Thyroid gland (tissue), 4 donors: ENCODE data around the gene RBCK1.
"Not testable (repeated sequence)": the region's sequence is repeated elsewhere in the genome, so short reads cannot be mapped to it uniquely, and the experiment has no call there.

ENCODE experiments used
- POLR2A ChIP-seq, 2 donors: fragments of 450-650 bp; IDR thresholded peaks; one replicate each; pipeline ENCODE4 v1.6.1; 2017; ENCODE audit warnings: antibody characterized with exemption in 2 of 2, mild to moderate bottlenecking in 2 of 2, moderate library complexity in 1 of 2
- TF ChIP-seq, protein P1 (sequence below), 6 experiments: fragments of 200-600 bp in 3 of 6; fragments of 450-650 bp in 3 of 6; sonication (generic) in 3 of 6; IDR thresholded peaks; one replicate each; pipeline ENCODE4 v1.5.1; 2016 to 2019; ENCODE audit warnings: antibody characterized with exemption in 6 of 6, mild to moderate bottlenecking in 2 of 6, inconsistent platforms in 1 of 6, moderate library complexity in 1 of 6

DNA sequence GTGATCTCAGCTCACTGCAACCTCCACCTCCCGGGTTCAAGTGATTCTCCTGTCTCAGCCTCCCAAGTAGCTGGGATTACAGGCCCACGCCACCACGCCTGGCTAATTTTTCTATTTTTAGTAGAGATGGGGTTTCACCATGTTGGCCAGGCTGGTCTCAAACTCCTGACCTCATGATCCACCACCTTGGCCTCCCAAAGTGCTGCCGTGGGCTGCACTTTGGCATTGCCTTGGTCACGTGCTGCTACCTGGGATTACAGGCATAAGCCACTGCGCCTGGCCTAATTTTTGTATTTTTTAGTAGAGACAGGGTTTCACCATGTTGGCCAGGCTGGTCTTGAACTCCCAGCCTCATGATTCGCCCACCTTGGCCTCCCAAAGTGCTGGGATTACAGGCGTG lies 21.5 kb upstream of the RBCK1 start:
- TF ChIP-seq, protein P1, sequence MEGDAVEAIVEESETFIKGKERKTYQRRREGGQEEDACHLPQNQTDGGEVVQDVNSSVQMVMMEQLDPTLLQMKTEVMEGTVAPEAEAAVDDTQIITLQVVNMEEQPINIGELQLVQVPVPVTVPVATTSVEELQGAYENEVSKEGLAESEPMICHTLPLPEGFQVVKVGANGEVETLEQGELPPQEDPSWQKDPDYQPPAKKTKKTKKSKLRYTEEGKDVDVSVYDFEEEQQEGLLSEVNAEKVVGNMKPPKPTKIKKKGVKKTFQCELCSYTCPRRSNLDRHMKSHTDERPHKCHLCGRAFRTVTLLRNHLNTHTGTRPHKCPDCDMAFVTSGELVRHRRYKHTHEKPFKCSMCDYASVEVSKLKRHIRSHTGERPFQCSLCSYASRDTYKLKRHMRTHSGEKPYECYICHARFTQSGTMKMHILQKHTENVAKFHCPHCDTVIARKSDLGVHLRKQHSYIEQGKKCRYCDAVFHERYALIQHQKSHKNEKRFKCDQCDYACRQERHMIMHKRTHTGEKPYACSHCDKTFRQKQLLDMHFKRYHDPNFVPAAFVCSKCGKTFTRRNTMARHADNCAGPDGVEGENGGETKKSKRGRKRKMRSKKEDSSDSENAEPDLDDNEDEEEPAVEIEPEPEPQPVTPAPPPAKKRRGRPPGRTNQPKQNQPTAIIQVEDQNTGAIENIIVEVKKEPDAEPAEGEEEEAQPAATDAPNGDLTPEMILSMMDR (IDR thresholded peaks at IDR 0.05): not testable (repeated sequence)
- TF ChIP-seq POLR2A (IDR thresholded peaks at IDR 0.05): not testable (repeated sequence)
